AG10803 (cell line): ENCODE results near the gene RNF144B.

ENCODE experiments used
- DNase-seq: peaks from one replicate; pipeline ENCODE4 v3.0.0; 2010; ENCODE audit warnings: low read depth
- H3K4me3 ChIP-seq: 2 replicates; pipeline ENCODE4 v1.5.1; 2011; ENCODE audit warnings: mild to moderate bottlenecking, low read length, control low read depth
- CTCF ChIP-seq: conservative IDR thresholded peaks from 2 replicates; pipeline ENCODE4 v1.5.1; 2011; ENCODE audit warnings: mild to moderate bottlenecking, low read length, control low read depth, inconsistent platforms

The RNF144B gene

GRCh38 chr6:18515767-18516166, 128.6 kb downstream of the RNF144B start:
- no peak overlapping the region for H3K4me3 ChIP-seq
- TF ChIP-seq CTCF, result no peak
- no peak for DNase-seq
